ENCODE results near the gene ZNF878.

Gene ZNF878

DNA sequence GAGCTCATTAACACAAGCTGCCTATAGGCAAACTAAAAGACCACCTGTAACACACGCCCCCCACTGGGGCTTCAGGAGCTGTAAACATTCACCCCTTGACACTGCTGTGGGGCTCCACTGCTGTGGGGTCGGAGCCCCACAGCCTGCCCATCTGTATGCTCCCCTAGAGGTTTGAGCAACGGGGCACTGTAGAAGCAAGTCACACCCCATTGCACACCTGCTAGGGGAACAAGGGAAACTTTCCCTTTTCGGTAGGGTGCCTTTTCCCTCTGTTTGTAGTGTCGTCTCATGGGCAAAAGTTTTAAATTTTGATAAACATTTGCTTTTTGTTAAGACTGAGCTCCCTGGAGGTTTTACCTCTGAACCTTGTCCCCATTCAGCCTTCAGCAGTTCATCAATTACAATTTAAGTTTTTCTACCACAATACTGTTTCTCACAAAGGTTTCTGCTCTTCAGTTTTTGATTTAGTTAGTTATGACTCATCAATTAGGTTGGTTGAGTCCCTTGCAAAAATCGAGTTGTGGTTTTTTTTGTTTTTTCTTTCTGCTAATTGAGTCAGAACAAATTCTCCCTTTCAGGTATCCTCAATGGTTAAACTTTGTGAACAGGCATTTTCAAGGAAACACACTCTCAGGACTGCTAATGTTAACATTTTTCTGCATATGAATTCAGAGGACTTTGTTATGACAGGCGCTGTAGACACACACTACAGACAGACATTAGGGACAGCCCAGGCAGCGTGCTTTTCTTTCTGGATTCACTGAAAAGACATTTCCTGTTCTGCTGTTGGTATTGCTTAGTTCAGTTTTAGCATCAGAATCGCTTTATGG is 52.4 kb downstream of the ZNF878 start:
- Histone ChIP-seq H3K27ac (ENCODE audit: low read depth, low read length) (no peak overlapping the region), H3K4me3 (ENCODE audit: low read length) (no peak overlapping the region), H3K27me3 (ENCODE audit: control insufficient read depth, insufficient read depth, low read length) (no peaks in the 10 kb centered on the region), H3K4me1 (ENCODE audit: control insufficient read depth, insufficient read depth, low read length) (no peaks in the 10 kb centered on the region), H3K9ac (ENCODE audit: low read length) (no peak overlapping the region), H3K36me3 (ENCODE audit: control insufficient read depth, insufficient read depth, low read length) (no peaks in the 10 kb centered on the region)

DNA sequence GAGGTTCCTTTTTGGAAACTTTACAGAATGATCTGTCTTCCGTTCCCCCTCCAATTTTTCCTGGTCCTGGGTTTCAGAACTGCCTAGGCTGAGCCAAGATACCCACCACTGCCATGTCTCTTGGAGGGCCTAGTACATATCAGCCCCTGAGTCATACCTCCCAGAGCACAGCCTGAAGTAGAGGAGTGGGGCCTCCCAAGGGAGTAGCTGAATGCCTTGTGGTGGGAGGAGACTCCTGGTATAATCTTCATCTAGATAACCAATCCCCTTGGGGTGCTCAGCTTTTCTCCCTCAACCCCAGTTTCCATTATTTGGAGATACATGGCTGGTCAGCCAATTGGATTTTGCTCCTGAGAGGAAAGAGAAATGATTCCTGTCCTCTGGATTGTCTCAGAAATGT is 57.6 kb downstream of the ZNF878 start:
- Histone ChIP-seq H3K27me3 (ENCODE audit: control insufficient read depth, insufficient read depth, low read length) (no peaks in the 10 kb centered on the region), H3K9ac (ENCODE audit: low read length) (no peak overlapping the region), H3K36me3 (ENCODE audit: control insufficient read depth, insufficient read depth, low read length) (no peaks in the 10 kb centered on the region), H3K27ac (ENCODE audit: low read depth, low read length) (no peak overlapping the region), H3K4me1 (ENCODE audit: control insufficient read depth, insufficient read depth, low read length) (peaks cover 4% of the 10 kb centered on the region), H3K4me3 (ENCODE audit: low read length) (no peak overlapping the region)

Measured in rectal smooth muscle tissue (tissue), 1 donor.